GM12873 (cell line): ENCODE data around the gene OR14I1.

Source experiments
- CTCF ChIP-seq: IDR thresholded peaks from 2 replicates; pipeline ENCODE4 v1.5.1; 2012; ENCODE audit warnings: low read depth, mild to moderate bottlenecking, moderate library complexity, low read length, control low read depth; ENCODE audit not compliant: insufficient read depth; ENCODE audit errors: missing control alignments

OR14I1 gene

GRCh38 chr1:248702714-248703113 lies at the start of gene OR14I1:
Gene OR14I1, minus strand, starts transcription at chr1:248702766.
- TF ChIP-seq CTCF, result no peak

GRCh38 chr1:248751635-248752034 lies 49.1 kb upstream of the OR14I1 start:
- no peak for TF ChIP-seq CTCF

GRCh38 chr1:248751142-248751541 lies 48.6 kb upstream of the OR14I1 start:
- no peak for TF ChIP-seq CTCF

GRCh38 chr1:248750496-248750895 lies 47.9 kb upstream of the OR14I1 start:
- no peak for TF ChIP-seq CTCF

- no peak for TF ChIP-seq CTCF
These were observed 45.6 kb upstream of the OR14I1 start for GRCh38 chr1:248748211-248748610.

GRCh38 chr1:248740876-248741275 lies 38.3 kb upstream of the OR14I1 start:
- no peak for TF ChIP-seq CTCF

- no peak for TF ChIP-seq CTCF
These were observed 37.1 kb upstream of the OR14I1 start for GRCh38 chr1:248739572-248740205.
